Smooth muscle cell of the brain vasculature (primary cell): Measurements from ENCODE around the gene RNF208.
A peak's percentile ranks its signal among the peaks of the same experiment; 100 is the strongest.
"Not testable (repeated sequence)": the region's sequence is repeated elsewhere in the genome, so short reads cannot be mapped to it uniquely, and the experiment has no call there.

Source experiments
- DNase-seq: peaks from one replicate; pipeline ENCODE4 v3.0.0-alpha.2; 2012; ENCODE audit warnings: low read depth, low spot score

Gene RNF208

DNA sequence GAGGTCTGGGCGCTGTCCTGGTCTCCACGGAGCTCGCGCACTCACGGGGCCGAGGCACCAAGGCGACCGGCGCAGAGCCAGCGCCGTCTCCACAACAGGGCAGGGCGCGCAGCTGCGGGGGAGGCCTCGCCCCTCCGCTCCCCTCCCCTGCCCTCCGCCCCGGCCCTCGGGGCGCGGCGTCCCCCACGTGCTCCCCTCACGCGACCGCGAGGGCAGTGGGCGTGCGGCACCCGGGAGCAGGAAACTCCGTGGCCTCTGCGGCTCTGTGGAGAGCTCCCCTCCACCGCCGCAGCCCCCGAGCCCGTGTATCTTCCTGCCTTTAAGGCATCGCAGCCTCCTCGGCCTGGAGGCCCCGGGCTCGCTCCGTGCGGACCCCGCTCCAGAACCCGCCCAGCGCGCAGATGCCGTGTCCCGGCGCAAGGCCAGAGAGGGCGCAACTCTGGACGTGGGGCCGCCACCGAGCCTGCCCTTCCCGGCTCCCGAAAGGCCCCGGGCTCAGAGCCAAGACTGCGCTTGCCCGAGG lies 18.3 kb upstream of the RNF208 start:
- DNase-seq = peak; percentile 35

DNA sequence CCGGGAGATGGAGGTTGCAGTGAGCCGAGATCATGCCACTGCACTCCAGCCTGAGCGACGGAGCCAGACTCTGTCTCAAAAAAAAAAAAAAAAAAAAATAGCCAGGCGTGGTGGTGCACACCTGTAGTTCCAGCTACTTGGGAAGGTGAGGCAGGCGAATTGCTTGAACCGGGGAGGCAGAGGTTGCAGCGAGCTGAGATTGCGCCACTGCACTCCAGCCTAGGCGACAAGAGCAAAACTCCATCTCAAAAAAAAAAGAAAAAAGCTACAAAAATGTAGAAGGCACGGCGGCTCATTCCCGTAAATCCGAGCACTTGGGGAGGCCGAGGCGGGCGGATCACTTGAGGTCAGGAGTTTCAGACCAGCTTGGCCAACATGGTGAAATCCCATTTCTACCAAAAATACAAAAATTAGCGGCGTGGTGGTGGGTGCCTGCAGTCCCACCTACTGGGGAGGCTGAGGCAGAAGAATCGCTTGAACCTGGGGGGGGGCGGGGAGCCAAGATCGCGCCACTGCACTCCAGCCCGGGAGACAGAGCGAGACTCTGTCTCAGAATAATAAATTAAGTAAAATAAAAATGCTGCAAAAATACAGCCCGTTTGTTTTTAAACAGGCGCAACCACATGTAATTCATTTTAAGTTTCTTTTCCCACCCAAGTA lies 17.6 kb upstream of the RNF208 start:
- not testable (repeated sequence) for DNase-seq

DNA sequence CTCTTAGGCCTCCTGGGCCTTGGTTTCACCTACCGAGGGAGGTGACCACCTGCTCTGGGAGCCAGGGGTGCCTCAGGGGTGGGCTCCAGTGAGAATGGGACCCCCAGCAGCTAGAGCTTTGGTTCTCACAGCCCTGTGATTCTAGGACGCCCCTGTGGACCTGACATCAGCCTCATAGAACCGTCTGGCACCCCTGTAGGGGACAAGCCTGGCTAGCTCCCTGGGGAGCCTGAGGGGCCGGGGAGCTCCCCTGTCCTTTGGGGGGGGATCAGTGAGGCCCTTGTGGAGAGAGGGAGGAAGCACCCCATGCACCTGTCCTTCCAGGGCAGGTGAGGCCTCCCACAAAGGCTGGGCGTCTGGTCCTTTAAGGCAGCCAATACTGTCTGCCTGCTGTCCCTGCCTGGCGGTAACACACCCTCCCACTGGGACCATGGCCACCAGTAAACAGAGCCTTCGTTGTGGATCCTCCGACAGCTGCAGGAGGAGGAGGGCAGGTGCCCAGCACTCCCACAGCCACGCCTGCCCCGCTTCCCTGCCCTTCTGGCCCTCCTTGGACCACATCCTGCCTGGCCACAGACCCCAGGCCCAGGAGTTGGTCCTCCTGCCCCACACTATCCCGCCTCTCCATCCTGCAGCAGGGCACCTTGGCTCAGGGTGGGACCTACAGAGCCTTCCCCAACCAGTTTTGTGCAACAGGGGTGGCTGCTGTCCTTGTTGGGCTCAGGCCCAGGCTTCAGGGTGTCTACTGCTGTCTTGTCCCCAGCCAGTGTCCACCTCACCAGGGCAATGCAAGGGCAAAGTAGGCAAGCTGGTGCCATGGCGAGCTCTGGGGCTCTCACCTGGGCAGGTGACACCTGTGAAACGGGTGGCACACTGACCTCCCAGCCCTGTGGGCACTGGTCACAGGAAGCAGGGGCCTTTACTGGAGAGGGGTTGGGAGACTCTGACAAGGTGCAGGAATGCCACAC lies 16.0 kb upstream of the RNF208 start:
- no peak for DNase-seq

GRCh38 chr9:137236936-137237421 lies 14.9 kb upstream of the RNF208 start:
- no peak for DNase-seq

GRCh38 chr9:137236238-137236935 lies 14.3 kb upstream of the RNF208 start:
- DNase-seq = peak; percentile 24

DNA sequence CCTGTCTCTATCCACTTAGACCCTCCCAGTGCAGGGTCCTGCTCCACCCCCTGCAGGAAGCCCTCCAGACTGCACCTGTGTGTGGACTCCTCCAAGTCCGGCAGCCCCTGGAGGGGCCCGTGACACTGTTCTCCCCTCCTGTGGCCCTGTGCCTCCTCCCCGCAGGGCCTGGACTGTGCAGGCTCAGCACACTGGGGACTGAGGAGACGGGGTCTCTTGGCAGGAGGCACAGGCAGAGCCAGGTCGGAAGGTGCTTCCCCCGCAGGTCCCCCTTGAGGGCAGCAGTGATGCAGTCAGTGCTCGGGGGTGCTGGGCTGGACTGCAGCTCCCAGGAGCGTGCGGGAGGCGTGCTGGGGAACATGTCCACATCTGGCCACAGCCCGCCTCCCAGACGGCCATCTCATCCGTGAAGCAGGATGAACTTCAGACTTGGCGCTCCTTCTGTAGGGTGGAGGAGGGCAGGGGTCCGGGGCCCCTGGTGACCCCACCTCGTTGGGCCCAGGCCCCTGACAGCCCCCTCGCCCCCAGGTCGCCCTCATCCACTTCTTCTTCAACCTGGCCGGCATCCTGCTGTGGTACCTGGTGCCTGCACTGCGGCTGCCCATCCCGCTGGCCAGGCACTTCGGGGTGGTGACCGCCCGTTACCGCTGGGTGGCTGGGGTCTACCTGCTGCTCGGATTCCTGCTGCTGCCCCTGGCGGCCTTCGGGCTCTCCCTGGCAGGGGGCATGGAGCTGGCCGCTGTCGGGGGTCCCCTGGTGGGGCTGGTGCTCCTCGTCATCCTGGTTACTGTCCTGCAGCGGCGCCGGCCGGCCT lies 13.6 kb upstream of the RNF208 start:
- no peak for DNase-seq

DNA sequence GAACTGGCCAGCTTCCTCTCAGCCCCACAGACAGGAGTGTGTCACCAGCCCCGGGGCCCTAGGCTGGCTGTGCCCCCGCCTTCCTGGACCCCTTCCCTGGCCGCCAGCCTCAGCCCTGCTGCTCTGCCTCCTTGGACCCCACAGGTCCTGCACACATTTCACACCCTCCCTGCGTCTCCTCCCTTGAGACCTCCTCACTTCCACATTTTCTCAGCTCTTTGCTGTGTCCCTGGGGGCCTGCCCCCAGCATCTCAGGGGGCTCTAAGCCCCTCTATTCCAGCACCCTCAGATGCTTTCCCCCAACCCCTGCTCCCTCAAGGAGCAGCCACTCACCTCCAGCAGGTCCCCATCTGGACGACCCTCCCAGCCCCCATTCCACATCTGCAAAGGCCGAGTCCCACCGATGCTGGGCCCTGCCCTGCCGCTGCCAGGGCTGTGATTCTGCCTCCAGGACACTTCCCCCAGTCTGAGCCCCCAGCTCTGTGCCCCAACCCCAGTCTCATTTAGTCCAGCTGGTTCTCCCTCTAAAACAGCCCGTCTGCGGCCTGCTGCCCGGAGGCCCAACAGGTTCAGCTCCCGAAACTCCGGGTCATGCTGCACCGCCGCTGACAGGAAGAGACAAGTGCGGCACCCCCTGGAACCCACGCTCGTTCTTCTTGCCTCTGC lies 12.9 kb upstream of the RNF208 start:
- no peak for DNase-seq

DNA sequence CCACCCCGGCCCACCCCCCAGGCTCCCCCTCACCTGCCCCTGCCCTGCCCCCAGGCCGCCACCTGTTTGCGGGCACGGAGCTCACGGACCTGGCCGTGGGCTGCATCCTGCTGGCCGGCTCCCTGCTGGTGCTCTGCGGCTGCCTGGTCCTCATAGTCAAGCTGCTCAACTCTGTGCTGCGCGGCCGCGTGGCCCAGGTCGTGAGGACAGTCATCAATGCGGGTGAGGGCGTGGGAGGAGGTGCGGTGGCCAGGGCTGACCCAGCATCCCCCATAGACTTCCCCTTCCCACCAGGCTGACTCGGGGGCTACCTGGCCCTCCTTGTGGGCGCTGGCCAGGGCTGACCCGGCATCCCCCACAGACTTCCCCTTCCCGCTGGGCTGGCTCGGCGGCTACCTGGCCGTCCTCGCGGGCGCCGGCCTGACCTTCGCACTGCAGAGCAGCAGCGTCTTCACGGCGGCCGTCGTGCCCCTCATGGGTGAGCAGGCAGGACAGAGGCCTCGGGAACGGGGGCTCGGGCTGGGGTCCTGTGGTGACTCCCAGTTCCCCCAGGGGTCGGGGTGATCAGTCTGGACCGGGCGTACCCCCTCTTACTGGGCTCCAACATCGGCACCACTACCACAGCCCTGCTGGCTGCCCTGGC lies 12.1 kb upstream of the RNF208 start:
- DNase-seq = no peak

DNA sequence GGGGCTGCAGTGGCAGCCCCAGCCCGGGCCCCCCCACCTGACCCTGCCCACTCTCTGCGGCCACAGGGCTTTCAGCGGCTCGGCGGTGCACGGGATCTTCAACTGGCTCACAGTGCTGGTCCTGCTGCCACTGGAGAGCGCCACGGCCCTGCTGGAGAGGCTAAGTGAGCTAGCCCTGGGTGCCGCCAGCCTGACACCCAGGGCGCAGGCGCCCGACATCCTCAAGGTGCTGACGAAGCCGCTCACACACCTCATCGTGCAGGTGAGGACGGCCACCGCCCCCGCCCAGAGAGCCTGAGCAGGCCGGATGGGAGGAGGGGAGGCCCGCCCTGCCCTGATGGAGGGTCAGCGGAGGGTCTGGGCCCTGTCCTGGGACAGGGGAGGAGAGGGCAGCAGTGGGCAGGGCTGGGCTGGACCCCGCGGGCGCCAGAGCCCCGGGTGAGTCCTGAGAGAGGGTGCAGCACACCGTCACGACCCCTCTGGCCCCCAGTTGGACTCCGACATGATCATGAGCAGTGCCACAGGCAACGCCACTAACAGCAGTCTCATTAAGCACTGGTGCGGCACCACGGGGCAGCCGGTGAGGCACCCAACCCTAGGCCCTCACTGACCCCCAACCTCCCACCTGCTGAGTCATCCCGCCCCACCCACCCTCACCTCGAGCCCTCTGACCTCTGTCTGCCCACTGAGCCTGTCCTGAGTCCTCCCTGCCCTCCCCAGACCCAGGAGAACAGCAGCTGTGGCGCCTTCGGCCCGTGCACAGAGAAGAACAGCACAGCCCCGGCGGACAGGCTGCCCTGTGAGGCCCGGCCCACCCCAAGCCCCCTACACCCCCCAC lies 11.3 kb upstream of the RNF208 start:
- DNase-seq = no peak

- no peak for DNase-seq
Observed at GRCh38 chr9:137232510-137232909, 10.5 kb upstream of the RNF208 start.

- DNase-seq = no peak
Observed at GRCh38 chr9:137232101-137232500, 10.1 kb upstream of the RNF208 start.

DNA sequence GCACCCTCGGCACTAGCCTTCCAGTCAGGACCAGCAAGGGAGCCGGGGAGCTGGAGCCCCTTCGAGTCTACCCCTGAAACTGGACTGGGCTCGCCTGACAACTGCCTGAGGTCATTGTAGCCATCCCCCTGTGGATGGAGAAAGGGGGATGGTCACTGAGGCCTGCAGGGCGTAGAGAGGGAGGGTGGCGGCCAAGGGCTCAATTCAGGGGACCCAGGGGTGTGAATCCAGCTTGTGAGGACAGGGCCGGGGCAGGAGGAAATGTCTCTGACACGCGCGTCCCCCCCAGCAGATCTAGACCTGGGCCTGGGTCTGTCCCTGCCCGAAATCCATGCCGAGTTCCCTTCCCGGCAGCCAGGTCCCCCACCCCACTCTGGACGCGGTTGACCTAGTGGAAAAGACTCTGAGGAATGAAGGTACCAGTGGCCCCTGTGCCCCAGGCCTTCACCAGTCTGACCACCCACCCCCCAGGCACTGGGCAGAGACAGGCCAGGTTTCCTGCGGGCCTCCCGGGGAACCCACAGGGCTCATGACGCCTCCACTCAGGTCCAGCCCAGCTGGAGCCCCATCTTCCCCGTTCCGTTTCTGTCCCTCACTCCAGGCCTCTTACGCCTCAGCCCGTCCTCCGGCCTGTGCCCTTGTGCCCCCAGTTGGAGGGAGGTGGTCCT lies 9.5 kb upstream of the RNF208 start:
- no peak for DNase-seq

DNA sequence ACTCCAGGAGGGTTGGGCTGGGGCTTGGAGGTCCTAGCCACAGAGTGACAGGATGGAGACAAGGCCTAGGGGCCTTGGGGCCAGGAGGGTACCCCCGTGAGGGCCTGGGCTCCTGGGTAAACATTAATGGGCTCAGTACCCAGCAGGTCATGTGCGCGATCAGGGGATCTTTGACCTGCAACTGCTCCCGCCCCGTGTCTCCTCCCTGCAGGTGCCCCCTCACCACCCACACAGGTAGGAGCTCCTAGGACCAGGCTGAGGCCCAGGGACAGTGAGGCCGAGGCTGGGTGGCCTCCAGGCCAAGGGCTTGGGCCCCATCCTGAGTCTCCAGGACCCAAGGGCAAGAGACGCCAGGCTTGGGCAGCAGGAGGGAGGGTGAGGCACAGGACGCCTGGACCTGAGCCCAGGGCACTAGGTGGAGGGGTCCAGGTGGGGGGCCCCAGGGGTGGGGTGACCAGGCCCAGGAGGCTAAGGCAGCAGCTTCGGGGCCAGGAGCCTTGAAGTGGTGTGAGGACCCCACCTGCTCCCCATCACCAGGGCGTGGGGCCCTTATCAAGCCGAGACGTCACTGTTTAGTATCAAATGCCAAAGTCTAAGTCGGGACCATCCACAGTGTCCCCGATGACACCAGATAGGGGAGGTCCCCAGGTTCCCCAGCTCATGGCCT lies 8.8 kb upstream of the RNF208 start, which contains the start of gene SLC34A3:
TSS of gene SLC34A3 (plus strand) at position 197 of the 667 bp plus-strand sequence. CDS start 802 bp downstream, outside the sequence.
- no peak for DNase-seq

DNA sequence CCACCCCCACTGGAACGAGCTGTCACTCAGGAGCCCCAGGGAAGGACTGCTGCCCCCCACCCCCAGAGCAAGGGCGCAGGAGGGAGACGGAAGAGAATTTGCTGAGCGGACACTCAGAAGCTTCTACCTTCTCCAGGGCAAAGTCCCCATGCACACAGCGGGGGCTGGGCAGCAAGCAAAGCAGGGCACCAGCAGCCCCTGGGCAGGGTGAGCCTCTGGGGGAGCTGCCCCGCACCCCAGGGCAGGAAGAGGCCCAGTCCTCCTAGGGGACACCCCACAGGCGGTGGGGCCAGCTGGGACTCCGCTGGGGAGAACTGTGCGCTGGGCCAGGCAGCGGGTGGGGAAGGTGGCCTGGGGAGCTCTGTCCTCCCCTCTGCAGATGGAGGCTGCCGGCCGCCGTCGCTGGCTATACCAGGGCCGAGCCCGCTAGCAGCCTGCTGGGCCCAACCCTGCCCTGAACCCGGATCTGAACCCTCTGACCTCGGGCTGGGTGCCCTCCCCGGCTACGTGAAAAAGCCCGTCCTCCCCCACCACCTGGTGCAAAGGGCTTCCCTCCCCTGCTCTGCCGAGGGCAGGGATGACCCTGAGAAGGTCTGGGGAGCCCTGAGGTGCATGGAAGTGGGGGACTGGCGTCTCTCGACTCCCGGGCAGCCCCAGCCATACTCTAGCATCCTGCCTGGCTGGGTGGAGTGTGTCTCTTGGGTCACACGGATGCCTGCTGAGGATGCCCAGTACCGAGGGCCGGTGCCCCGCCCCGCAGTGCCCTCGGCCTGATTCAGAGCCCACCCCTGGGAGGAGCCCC lies 8.1 kb upstream of the RNF208 start:
- DNase-seq = no peak

DNA sequence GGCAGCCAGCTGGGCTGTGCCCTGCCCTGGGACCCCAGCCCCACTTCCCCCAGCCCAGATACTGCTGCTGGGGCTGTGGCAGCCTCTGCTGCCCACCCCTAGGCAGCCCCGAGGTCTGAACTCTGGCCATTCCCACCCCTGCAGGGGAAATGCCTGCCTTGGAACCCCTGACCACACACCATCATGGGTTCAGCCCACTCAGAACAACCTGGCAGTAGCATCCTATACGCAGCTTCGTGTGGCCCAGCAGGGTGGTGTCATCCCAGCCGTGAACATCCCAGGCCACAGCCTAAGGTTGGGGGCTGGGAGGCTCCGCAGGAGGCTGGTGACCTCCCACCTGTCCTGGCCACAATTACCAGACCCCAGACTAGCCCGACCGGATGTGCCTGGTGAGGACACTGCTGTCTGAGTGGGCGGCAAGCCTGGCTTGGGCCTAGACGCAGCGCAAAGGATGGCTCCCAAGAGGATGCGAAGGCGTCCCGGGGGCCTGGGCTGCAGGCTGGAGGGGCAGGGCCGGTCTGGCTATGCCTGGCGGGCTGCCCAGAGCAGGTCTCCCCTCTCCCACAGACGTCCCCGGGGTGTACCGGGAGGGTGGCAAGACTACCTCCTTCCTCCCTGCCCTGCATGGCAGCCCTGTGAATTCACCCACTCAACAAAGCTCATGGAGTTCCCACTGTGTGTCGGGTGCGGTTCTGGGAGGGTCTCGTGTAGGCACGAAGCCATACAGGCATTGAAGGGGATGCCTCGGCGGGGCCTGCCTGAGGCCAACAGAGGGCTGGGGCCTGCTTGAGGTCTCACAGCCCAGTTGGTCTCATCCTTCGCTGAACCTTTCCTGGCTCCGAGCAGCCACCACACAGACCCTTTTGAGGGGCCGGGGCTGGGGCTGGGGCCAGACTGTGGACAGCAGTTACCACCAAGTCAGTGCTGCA lies 7.2 kb upstream of the RNF208 start:
- DNase-seq = no peak

- no peak for DNase-seq
Observed at GRCh38 chr9:137228506-137228967, 6.5 kb upstream of the RNF208 start.
